Activated naive CD4-positive, alpha-beta T cell treated with anti-CD3 and anti-CD28 coated beads for 36 hours (primary cell): Measurements from ENCODE around the gene RCOR1. TPM values are rescaled to one million over a fixed set of nuclear protein-coding genes. Genes with fewer than 3 reads are reported as not detected.
"Not testable (repeated sequence)": the region's sequence is repeated elsewhere in the genome, so short reads cannot be mapped to it uniquely, and the experiment has no call there.

Experiments used
- CTCF ChIA-PET: fragments of 350-600 bp; sonication (Branson Sonifier 250); formaldehyde crosslinking; loops from one replicate; lab custom pipeline; 2021; ENCODE audit warnings: antibody characterized with exemption; lab: Charles Lee
- DNase-seq: peaks from one replicate; pipeline ENCODE4 v3.0.0-alpha.2; 2020
- H3K27ac Mint-ChIP-seq: one replicate; pipeline ENCODE4 v1.8.0; 2021; ENCODE audit warnings: mild to moderate bottlenecking, mixed read lengths
- H3K27me3 Mint-ChIP-seq: one replicate; pipeline ENCODE4 v1.8.0; 2021; ENCODE audit warnings: low read depth, mixed read lengths
- H3K36me3 Mint-ChIP-seq: one replicate; pipeline ENCODE4 v1.8.0; 2021; ENCODE audit warnings: low read depth, mixed read lengths
- H3K4me1 Mint-ChIP-seq: one replicate; pipeline ENCODE4 v1.8.0; 2021; ENCODE audit warnings: low read depth, mixed read lengths
- H3K4me3 Mint-ChIP-seq: one replicate; pipeline ENCODE4 v1.8.0; 2021; ENCODE audit warnings: mild to moderate bottlenecking, moderate library complexity, mixed read lengths
- H3K9me3 Mint-ChIP-seq: one replicate; pipeline ENCODE4 v1.8.0; 2021; ENCODE audit warnings: mixed read lengths
- intact Hi-C: fragments of 100-400 bp; cut with micrococcal nuclease; formaldehyde crosslinking; loops from one replicate; pipeline ENCODE4 v1.15.1; 2023
- total RNA-seq, 2 experiments: library from RNA; stranded (reverse); gene quantifications; one replicate each; pipeline ENCODE4 v1.2.3, GENCODE V29; 2021

Gene RCOR1
- total RNA-seq, 2 experiments from 2014 or later: 11.9 to 12.2 TPM

DNA sequence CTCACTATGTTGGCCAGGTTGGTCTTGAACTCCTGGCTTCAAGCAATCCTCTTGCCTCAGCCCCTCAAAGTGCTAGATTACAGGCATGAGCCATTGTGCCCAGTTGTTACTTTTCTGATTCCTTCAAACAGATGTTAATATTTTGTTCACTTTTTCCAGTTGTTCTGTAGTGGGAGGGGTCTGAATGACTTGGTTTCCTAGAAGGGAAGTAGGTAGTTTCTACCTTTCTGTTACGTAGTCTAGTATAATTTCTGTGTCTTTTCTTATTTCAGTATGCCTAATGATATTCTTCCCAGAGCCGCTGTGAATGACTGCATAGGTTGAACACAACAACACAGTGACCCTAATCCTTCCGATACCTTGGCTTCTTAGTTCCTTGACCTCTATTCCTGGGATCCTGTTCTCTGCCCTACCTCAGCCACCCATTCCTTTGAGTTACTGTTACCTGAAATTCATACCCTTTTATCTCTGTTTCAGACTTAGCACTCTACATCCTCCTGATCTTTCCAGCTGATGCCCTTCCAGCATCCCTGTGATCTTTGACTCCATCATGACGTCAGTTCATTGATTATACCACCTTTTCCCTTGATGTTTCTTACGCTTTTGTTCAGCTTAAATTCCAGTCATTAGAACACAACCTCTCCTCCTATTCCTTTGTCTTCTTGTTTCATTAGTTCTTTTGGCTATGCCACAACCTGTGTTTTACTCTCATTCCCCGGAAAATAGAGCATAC is 33.3 kb downstream of the RCOR1 start:
- H3K27me3 Mint-ChIP-seq: no peaks in the 10 kb centered on the region
- peak overlapping the region; percentile 7 for H3K27ac Mint-ChIP-seq
- H3K4me3 Mint-ChIP-seq: no peak overlapping the region
- CTCF ChIA-PET: no interaction called here
- intact Hi-C loops: no loop called here
- H3K9me3 Mint-ChIP-seq: no peaks in the 10 kb centered on the region
- H3K4me1 Mint-ChIP-seq: peaks cover 53% of the 10 kb centered on the region
- peaks cover 2% of the 10 kb centered on the region for H3K36me3 Mint-ChIP-seq
- DNase-seq: no peak

DNA sequence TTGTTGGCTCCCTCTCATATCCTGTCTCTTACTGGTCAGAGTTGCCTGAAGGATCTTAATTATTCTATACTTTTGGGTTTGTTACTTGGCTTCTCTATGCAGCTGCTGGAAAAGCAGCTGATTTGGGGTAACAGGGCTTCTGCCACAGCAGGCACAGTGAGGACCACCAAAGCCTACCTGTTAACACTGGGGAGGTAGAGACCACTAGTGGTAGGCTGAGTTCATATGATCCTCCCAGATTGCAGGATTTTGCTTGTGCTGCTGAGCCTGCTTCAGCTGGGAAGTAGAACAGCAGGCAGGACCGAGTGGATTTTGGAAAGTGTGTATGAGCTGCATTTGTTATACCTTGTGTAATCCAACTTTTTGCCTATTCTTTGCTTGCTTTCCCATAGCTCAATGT is 34.1 kb downstream of the RCOR1 start:
- CTCF ChIA-PET: no interaction called here
- Mint-ChIP-seq H3K36me3 (no peaks in the 10 kb centered on the region), H3K27ac (peak overlapping the region; percentile 10), H3K9me3 (no peaks in the 10 kb centered on the region), H3K27me3 (no peaks in the 10 kb centered on the region), H3K4me3 (no peak overlapping the region), H3K4me1 (peaks cover 48% of the 10 kb centered on the region)
- DNase-seq: no peak
- intact Hi-C loops: no loop called here

DNA sequence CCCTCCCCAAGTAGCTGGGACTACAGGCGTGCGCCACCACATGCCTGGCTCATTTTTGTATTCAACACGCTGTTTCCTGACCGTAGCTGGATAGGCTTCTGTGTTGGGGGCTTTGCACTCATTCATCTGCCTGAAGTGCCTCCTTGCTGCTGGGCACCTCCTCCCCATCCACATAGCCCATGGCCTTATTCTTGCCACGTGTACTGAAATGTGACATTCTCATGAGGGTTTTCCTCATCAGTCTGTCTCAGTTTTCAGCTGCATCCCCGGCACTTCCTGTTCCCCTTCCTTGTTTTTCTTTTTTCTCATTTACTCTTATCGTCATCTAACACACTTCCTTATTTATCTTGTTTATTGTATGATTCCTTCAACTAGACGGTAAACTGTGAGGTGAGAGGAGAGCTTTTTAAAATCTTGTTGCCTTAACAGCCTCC is 36.6 kb downstream of the RCOR1 start:
- intact Hi-C loops: no loop called here
- Mint-ChIP-seq H3K36me3 (peaks cover 1% of the 10 kb centered on the region), H3K27ac (no peak overlapping the region), H3K27me3 (no peaks in the 10 kb centered on the region), H3K4me1 (peaks cover 37% of the 10 kb centered on the region), H3K9me3 (no peaks in the 10 kb centered on the region), H3K4me3 (no peak overlapping the region)
- DNase-seq: no peak
- CTCF ChIA-PET: interaction anchor here (1.3 to 1.6 kb wide), 2 partner anchors 9 to 34 kb away, joined by 3 to 5 read pairs; no protein-coding TSS in a partner anchor

DNA sequence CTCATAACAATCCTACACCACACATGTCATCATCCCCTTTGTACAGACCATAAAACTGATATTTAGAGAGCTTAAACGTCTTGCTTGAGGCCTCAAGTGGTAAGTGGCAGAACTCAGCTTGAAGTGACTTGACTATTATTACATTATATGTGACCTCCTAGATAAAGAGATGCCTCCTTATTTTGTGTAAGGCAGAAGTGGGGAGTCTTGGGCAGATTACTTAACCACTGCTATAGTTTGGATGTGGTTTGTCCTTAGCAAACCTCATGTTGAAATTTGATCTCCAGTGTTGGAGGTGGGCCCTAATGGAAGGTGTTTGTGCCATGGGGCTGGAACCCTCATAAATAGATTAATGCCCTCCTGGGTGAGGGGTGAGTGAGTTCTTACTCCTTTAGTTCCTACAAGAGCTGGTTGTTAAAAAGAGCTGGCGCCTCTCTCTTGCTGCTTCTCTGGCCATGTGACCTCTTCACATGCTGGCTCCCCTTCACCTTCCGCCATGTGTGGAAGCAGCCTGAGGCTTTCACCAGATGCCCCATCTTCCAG is 37.4 kb downstream of the RCOR1 start:
- Mint-ChIP-seq H3K27me3 (no peaks in the 10 kb centered on the region), H3K36me3 (peaks cover 1% of the 10 kb centered on the region), H3K4me1 (peaks cover 41% of the 10 kb centered on the region), H3K27ac (no peak overlapping the region), H3K4me3 (no peak overlapping the region), H3K9me3 (no peaks in the 10 kb centered on the region)
- CTCF ChIA-PET: interaction anchor here (1.3 to 1.6 kb wide), 2 partner anchors 10 to 34 kb away, joined by 3 to 5 read pairs; no protein-coding TSS in a partner anchor
- no peak for DNase-seq
- intact Hi-C loops: no loop called here

DNA sequence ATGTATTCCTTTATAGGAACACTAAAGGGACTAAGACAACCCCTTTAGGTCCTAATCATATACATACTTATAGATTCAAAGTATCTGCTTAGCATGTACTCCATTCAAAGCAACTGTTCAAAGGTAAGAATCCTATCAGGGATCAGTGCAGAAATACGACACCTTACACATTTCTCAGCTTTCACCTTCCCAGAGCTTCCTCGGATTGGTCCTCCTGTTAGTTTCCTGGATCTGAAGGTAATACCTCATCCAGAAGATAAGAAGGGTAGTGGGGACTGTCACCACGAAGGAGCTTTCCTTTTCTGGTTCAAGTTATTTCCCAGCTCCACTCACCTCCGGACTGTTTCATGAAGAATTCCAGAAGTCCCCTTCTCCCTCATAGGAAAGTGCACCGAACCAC is 38.0 kb downstream of the RCOR1 start:
- no peaks in the 10 kb centered on the region for H3K27me3 Mint-ChIP-seq

DNA sequence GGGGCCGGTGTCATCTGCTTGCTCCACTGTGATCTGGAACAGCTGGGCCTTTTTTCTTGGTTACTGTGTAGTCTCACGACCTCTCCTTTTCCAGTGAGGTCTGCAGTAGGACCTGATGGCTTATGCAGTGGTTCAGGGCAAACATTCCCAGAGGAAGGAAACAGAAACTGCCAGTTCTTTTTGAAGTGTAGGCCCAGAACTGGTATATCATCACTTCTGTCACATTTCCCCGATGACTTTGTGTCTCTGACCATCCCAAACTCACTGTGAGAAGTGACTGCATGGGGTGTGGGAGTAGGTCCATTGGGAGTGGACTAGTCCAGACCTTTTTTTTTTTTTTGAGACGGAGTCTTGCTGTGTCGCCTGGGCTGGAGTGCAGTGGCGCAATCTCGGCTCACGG is 38.4 kb downstream of the RCOR1 start:
- Mint-ChIP-seq H3K27me3 (no peaks in the 10 kb centered on the region), H3K4me1 (peaks cover 35% of the 10 kb centered on the region), H3K9me3 (no peaks in the 10 kb centered on the region), H3K27ac (no peak overlapping the region), H3K36me3 (peaks cover 1% of the 10 kb centered on the region), H3K4me3 (no peak overlapping the region)
- CTCF ChIA-PET: interaction anchor here (1.1 kb wide), 1 partner anchor 474 kb away, joined by 3 read pairs; no protein-coding TSS in a partner anchor
- intact Hi-C loops: no loop called here
- no peak for DNase-seq

More for the DNA sequence above, 38.0 kb downstream of the RCOR1 start:
- Mint-ChIP-seq H3K4me1 (peaks cover 39% of the 10 kb centered on the region), H3K9me3 (no peaks in the 10 kb centered on the region), H3K36me3 (peaks cover 1% of the 10 kb centered on the region), H3K4me3 (no peak overlapping the region), H3K27ac (no peak overlapping the region)
- intact Hi-C loops: no loop called here
- no peak for DNase-seq
- CTCF ChIA-PET: interaction anchor here (1.1 to 1.6 kb wide), 2 partner anchors 35 to 474 kb away, joined by 3 to 5 read pairs; no protein-coding TSS in a partner anchor

DNA sequence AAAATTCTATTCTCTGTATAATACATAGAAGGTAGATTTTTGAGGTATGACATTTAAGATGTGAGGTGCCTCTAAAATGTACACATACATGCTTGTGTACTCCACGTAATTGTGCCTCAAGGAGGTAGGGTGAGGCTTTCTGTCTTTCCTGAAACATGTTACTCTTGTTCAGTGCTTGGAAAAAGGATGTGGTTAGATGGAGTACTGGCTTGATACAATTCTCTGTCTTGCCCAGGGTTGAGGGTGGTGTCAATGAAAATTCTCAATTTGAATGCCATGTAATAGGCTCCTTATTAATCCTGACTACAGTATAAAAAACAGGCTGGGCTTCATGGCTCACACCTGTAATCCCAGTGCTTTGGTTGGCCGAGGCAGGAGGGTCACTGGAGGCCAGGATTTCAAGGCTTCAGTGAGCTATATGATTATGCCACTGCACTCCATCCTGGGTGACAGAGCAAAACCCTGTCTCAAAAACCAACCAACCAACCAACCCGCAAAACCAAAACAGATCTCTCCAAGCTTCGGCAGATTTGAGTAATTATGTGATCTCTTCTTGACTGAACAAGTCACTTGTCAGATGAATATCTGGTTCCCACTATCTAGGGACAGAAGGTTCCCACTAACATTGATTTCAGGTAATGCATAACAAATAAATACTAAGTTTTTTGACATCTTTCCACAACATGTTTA is 41.6 kb downstream of the RCOR1 start:
- peaks cover 13% of the 10 kb centered on the region for H3K4me1 Mint-ChIP-seq
- H3K4me3 Mint-ChIP-seq: no peak overlapping the region
- intact Hi-C loops: no loop called here
- H3K36me3 Mint-ChIP-seq: peaks cover 1% of the 10 kb centered on the region
- no peaks in the 10 kb centered on the region for H3K9me3 Mint-ChIP-seq
- CTCF ChIA-PET: no interaction called here
- no peak overlapping the region for H3K27ac Mint-ChIP-seq
- no peaks in the 10 kb centered on the region for H3K27me3 Mint-ChIP-seq
- peak; percentile 20 for DNase-seq

DNA sequence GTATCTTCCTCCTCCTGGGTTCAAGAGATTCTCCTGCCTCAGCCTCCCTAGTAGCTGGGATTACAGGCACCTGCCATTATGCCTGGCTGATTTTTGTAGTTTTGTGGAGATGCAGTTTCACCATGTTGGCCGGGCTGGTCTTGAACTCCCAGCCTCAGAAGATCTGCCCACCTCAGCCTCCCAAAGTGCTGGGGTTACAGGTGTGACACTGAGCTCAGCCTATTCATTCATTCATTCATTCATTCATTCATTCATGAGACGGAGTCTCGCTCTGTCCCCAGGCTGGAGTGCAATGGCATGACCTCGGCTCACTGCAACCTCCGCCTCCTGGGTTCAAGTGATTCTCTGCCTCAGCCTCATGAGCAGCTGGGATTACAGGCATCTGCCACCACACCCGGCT is 47.2 kb downstream of the RCOR1 start:
- H3K36me3 Mint-ChIP-seq, H3K27me3 Mint-ChIP-seq, DNase-seq, H3K9me3 Mint-ChIP-seq, CTCF ChIA-PET, H3K4me3 Mint-ChIP-seq, intact Hi-C loops, H3K27ac Mint-ChIP-seq: not testable (repeated sequence)
- peaks cover 24% of the 10 kb centered on the region for H3K4me1 Mint-ChIP-seq

DNA sequence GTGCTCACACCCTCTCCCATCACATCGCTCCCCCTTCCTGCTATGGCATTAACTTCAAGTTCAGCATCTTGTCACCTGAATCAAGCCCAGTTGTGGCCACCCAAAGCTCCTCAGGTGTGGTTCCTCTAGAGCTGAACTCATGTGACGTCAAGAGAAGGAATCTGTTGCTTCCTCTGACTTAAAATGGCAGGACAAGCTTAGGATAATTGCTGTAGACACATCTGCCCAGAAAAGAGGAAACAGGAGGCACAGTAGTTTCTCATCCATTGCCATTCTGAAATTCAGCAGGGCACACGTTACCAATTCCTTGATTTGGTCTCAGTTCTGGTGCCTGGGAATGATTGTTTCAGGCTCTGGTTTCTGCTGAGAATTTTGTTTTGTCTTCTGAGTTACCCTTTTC is 52.1 kb downstream of the RCOR1 start:
- H3K4me3 Mint-ChIP-seq: no peak overlapping the region
- CTCF ChIA-PET: no interaction called here
- no peak overlapping the region for H3K27ac Mint-ChIP-seq
- H3K27me3 Mint-ChIP-seq: no peaks in the 10 kb centered on the region
- peaks cover 43% of the 10 kb centered on the region for H3K4me1 Mint-ChIP-seq
- no peaks in the 10 kb centered on the region for H3K36me3 Mint-ChIP-seq
- no peaks in the 10 kb centered on the region for H3K9me3 Mint-ChIP-seq
- DNase-seq: no peak
- intact Hi-C loops: no loop called here

DNA sequence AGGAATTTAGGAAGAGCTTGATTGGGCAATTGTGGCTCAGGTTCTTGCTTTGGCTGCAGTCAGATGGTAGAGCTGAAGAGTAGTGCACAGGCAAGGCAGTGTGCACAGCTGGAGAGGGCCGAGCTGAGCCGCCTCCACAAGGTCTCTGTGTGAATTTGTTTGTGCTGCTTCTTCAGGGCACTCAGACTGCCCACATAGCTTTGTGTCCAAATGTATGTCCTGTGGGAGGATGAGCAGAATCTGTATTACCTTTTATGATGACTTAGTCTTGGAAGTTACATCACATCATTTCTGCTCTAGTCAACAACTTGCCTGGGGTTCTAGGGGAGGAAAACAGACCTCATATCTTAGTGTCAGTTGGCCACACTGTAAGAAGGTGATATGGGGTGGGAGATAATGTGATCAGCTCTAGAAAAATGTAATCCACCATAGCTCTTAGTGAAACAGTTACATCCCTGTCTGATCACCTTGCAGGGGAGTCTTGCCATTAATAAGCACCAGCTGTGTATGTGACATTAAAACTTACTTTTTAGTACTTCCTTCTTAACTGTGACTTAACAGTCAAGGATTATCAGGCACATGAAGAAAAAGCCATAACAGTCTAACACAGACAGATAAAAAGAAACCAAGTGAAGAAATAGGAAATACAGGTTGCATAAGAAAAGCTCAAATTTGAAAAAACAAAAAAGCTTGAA is 53.4 kb downstream of the RCOR1 start:
- Mint-ChIP-seq H3K36me3 (no peaks in the 10 kb centered on the region), H3K4me1 (peaks cover 45% of the 10 kb centered on the region), H3K27me3 (no peaks in the 10 kb centered on the region), H3K9me3 (no peaks in the 10 kb centered on the region), H3K4me3 (no peak overlapping the region), H3K27ac (no peak overlapping the region)
- CTCF ChIA-PET: interaction anchor here (0.7 kb wide), 1 partner anchor 42 kb away, joined by 3 read pairs; no protein-coding TSS in a partner anchor
- no peak for DNase-seq
- intact Hi-C loops: no loop called here

DNA sequence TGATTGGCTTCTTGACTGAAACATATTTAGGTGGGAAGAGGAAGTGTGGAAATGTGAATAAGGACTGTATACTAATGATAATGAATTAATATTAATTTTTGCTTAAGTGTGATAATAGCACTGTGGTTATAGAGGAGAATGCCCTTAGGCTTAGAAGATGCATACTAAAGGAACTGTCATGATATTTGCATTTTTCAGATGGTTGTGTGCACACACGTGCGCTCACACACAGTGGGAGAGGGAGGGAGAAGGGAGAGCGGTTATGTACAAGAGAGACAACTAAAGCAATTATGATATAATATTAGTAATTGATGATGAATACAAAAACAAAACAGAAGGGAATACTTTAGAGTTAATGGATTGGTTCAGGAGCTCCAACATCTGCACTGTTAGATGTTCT is 54.2 kb downstream of the RCOR1 start:
- Mint-ChIP-seq H3K36me3 (no peaks in the 10 kb centered on the region), H3K4me1 (peaks cover 45% of the 10 kb centered on the region), H3K27ac (no peak overlapping the region), H3K4me3 (no peak overlapping the region), H3K9me3 (no peaks in the 10 kb centered on the region), H3K27me3 (no peaks in the 10 kb centered on the region)
- intact Hi-C loops: no loop called here
- CTCF ChIA-PET: no interaction called here
- DNase-seq: no peak

DNA sequence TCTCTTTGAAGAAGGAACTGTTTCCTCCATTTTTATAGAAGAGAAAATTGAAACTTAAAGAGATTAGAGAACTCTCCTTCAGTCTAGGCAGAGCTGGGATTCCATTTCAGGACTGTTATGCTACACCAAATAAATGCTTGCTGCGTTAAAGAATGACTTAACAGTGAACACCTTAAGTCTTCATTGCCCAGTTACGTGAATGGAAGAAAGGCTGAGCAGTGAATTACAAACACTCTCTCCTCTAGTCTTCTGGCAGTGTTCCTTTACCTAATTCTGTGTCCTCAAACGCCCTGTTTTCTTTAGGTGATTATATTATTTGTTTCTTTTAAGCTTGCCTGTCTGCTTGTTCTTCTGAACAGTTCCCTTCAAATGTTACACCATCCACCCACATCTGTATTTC is 59.7 kb downstream of the RCOR1 start:
- H3K4me1 Mint-ChIP-seq: peaks cover 34% of the 10 kb centered on the region
- peaks cover 1% of the 10 kb centered on the region for H3K36me3 Mint-ChIP-seq
- CTCF ChIA-PET: no interaction called here
- intact Hi-C loops: no loop called here
- no peak overlapping the region for H3K4me3 Mint-ChIP-seq
- peaks cover 4% of the 10 kb centered on the region for H3K9me3 Mint-ChIP-seq
- DNase-seq: no peak
- H3K27me3 Mint-ChIP-seq: no peaks in the 10 kb centered on the region
- no peak overlapping the region for H3K27ac Mint-ChIP-seq
